SIG-M5 treated with dmso at 0.1 percent for 504 hours (cell line): ENCODE results near the gene GALNT18.

ENCODE experiments used
- DNase-seq: peaks from one replicate; lab custom pipeline; 2025; ENCODE audit not compliant: unreplicated experiment; lab: John Stamatoyannopoulos, UW

GALNT18 gene

GRCh38 chr11:11533751-11534150, 88.1 kb downstream of the GALNT18 start:
- DNase-seq, result no peak

DNA sequence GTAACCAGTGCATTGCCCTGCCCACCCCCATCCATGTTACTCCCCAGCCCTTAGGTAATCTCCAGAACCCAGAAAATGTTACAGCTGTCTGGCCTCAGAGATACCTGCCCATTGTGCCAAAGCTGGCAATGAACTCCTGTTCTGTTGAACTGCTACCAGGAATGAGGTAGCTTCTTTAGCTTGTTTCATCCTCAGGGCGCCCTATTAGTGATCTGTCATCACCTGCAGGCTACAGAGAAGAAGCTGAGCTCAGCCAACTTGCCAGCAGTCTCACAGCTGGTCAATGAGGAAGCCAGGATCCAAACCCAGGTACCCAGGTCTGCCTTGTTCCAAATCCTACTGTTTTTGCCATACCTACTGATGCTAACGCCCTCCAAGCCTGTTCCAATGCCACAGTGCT, 88.7 kb downstream of the GALNT18 start:
- DNase-seq, result no peak

DNA sequence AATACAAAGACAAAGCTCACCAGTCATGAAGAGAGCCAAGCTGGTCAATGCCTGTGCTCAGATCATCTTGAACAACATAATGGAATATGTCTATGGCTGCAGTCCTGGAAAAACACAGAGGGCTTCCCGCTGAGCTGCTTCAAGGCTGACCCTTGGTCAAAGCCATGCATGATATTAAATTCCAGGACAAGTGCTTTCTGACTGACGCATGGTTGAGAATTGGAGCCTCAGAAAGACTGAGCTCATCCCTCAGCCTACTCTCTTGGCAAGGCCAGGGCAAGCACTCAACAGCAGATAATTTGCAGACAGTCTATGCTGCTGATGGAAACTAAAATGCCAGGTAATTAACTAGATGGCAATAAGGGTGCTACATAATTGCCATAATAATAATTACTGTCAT, 89.2 kb downstream of the GALNT18 start:
- DNase-seq, result no peak

- no peak for DNase-seq
Observed at GRCh38 chr11:11531131-11531908, 90.5 kb downstream of the GALNT18 start.

- DNase-seq, result no peak
Observed at GRCh38 chr11:11528986-11529385, 92.8 kb downstream of the GALNT18 start.

DNA sequence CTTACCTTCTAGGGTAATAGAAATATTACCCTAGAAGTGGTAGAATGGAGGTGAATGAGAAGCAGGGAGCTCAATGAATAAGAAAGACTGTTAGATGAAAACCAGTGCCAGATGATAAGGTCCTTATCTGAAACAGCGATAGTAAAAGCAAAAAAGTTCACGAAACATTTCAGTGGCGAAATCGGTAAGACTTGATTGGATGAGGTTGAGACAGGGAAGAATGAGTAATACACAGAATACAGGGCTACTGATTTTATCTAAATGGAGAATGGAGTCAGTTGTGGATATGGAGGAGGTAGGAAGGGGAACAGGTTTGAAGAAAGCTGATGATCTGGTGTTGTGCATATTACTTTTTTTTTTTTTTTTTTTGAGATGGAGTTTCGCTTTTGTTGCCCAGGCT, 96.5 kb downstream of the GALNT18 start:
- no peak for DNase-seq

DNA sequence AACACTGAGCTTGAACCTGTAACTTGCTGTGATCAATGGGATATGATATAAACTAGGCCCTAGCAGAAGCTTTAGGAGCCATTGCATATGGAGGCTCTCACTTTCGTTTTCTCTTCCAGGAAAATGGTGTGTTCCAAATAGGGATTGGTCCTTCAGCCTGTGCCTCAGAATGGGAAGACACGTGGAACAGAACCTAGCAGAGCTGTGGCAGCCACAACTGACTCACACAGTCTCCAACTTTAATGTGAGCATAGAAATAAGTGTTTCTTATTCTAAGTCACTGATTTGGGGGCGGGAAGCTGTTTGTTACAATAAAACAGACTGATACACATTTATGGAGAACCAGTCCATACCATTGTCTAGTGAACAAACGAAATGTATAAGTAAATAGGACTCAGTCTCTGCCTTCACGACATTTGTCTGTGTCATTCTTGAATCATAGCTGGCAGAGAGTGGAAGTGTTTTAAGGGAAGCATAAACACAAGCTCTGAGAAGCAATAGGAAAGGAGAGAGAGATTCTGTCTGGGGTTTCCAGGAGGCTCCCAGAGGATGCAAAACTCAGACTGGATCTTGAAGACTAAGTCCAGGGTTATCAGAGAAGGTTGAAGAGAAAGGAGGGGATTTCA, 97.3 kb downstream of the GALNT18 start:
- DNase-seq, result no peak

GRCh38 chr11:11522591-11522990, 99.2 kb downstream of the GALNT18 start:
- DNase-seq, result no peak

GRCh38 chr11:11521306-11522002, 100.4 kb downstream of the GALNT18 start:
- DNase-seq, result no peak

DNA sequence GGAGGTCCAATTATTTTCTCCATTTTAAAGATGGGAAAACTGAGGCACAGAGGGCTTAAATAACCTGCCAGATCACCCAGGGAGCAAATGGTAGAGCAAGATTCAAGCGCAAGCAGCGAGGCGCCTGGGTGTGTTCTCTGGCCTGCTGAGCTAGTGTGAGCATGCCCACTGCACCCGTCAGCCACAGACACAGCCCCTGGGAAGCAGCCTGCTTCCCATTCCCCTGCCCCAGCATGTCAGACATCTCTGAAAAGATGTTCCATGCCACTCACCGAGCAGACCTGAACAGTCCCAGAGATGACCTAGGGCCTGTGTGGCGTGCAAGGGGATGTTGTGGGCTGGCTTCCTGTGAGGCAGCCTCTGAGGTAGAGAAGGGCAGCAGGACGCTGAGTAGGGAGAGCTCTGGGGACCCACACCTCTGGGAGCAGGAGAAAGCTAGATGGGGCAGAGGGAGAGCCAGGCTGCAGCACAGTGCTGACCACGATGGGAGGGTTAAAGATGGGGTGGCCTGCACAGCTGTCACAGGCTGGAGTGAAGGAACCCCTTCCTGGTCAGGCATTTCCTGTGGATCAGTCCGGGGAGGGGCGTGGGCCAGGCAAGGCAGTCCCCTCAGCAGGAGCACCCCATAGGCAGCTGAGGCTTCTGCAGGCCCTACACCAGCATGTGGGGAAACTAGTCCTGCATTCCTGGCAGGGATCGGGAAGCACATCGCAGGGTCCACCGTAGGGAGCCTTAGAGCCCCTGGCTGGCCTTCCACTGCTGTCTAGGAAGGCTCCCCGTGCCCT, 101.4 kb downstream of the GALNT18 start:
- no peak for DNase-seq

- DNase-seq, result no peak
Observed at GRCh38 chr11:11519184-11519583, 102.6 kb downstream of the GALNT18 start.

GRCh38 chr11:11514246-11514645, 107.6 kb downstream of the GALNT18 start:
- no peak for DNase-seq

- no peak for DNase-seq
Observed at GRCh38 chr11:11513422-11513821, 108.4 kb downstream of the GALNT18 start.

GRCh38 chr11:11512929-11513328, 108.9 kb downstream of the GALNT18 start:
- no peak for DNase-seq

GRCh38 chr11:11512502-11512901, 109.3 kb downstream of the GALNT18 start:
- no peak for DNase-seq

- no peak for DNase-seq
Observed at GRCh38 chr11:11512090-11512489, 109.7 kb downstream of the GALNT18 start.

GRCh38 chr11:11510939-11511338, 110.9 kb downstream of the GALNT18 start:
- no peak for DNase-seq

DNA sequence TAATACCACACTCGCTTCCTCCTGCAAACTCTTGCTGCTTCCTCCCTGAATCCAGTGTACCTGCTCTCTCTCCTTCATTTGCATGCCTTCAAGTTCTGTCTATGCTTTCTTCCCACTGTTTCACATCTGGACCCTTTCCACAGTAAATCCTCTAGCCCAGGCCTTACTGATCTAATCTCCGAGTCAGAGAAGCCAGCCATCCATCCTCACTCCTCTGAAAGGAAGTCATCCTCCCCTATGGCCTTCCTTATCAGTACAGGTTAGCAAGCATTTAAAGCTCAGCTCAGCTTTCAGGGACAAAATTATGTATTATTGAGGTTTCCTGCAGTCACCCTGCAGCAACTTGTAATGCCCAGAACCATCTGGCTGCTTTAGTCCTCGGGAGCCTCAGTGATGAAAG, 116.1 kb downstream of the GALNT18 start:
- DNase-seq, result no peak

DNA sequence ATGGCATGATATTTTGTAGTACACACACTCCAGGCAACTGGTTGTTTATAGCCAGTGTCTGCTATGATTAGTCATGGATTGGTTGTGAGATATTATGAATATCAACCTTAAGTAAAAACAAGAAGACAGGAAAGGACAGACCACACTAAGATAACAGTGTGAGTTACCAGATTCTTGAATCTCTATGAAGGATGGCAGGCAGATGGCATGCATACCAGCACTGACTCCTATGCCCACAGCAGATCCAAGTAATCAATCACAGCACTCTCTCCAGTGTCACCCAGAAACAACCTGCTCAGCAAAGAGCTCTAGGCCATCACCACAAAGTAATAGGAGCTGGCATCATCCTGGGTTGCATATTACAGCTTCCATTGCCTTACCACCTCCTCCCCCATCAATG, 116.6 kb downstream of the GALNT18 start:
- DNase-seq, result no peak

DNA sequence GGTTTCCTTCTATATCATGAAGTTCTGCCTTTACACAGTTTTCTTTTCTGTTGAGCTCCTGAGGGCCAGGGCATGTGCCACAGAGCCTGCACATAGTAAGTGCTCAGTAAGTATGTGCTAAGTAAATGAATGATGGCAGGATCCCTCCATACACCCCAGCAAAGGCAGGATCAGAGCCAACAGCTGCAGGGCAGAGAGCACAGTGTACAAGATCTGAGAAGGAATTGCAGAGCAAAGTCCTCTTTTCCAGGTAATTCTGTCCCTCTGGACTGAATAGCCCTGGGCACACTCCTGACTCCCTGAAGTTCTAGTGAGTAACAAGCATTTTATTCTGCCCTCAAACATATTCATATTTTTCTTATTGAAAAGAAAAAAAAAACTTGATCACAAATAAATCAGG, 117.7 kb downstream of the GALNT18 start:
- DNase-seq, result no peak

DNA sequence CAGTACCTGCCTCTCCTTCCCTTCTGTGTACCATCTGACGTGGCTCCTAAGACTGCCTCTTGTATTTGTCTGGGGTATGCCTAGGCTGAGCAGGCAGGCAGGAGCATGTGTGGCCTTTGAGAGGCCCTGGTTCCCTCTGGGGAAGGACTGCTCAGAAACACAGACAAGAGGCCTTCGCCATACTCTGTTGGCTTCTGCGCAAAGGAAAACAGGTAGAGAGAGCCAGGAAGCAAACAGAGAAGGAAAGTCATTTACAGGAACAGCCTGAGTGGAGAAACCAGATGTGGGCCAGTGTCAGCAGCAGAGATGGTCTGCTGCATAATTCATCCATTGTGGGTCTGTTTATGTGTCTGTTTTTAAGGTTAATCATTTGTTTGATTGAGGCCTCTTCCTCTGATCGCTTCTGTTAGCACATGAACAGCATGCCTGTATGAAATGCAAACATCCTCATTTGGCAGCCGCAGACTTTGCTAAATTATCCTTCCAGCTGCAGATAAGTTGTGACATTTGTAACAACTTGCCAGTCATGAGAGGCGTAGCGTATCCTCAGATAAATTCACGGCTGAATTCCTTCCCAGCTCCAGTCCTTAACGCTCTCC, 119.4 kb downstream of the GALNT18 start:
- no peak for DNase-seq
